Glutamatergic neuron (in vitro differentiated cells): Measurements from ENCODE around the gene LINGO1. TPM values are rescaled to one million over a fixed set of nuclear protein-coding genes. Genes with fewer than 3 reads are reported as not detected.

ENCODE experiments used
- DNase-seq: peaks from one replicate; pipeline ENCODE4 v3.0.0; 2022
- H3K27ac Mint-ChIP-seq: one replicate; pipeline ENCODE4 v1.8.0; 2020; ENCODE audit warnings: mild to moderate bottlenecking, mixed read lengths, inconsistent platforms; ENCODE audit not compliant: unreplicated experiment
- H3K27me3 Mint-ChIP-seq: one replicate; pipeline ENCODE4 v1.8.0; 2020; ENCODE audit warnings: mild to moderate bottlenecking, moderate library complexity, mixed read lengths, inconsistent platforms; ENCODE audit not compliant: unreplicated experiment
- H3K36me3 Mint-ChIP-seq: one replicate; pipeline ENCODE4 v1.8.0; 2020; ENCODE audit warnings: mild to moderate bottlenecking, mixed read lengths, inconsistent platforms; ENCODE audit not compliant: unreplicated experiment
- H3K4me1 Mint-ChIP-seq: one replicate; pipeline ENCODE4 v1.8.0; 2020; ENCODE audit warnings: mild to moderate bottlenecking, low read depth, mixed read lengths, inconsistent platforms; ENCODE audit not compliant: unreplicated experiment
- H3K4me3 Mint-ChIP-seq: one replicate; pipeline ENCODE4 v1.8.0; 2020; ENCODE audit warnings: mild to moderate bottlenecking, mixed read lengths, inconsistent platforms; ENCODE audit not compliant: unreplicated experiment
- H3K9me3 Mint-ChIP-seq: one replicate; pipeline ENCODE4 v1.8.0; 2020; ENCODE audit warnings: mild to moderate bottlenecking, moderate library complexity, mixed read lengths, inconsistent platforms; ENCODE audit not compliant: unreplicated experiment
- total RNA-seq: library from RNA; stranded (reverse); fragmentation: NEBNext Ultra II Directional; extraction: Animal tissue kit (Norgen Biotek cat#: 25700); gene quantifications from one replicate; pipeline ENCODE4 v1.2.1, GENCODE V29; 2021; ENCODE audit not compliant: unreplicated experiment
- TF ChIP-seq, protein P1 (sequence below): fragments of 200-600 bp; sonication (generic); IDR thresholded peaks from one replicate; pipeline ENCODE4 v1.5.0; 2021; ENCODE audit not compliant: partially characterized antibody, unreplicated experiment

The LINGO1 gene
- total RNA-seq, 1 donor from 2014 or later = 180 TPM

DNA sequence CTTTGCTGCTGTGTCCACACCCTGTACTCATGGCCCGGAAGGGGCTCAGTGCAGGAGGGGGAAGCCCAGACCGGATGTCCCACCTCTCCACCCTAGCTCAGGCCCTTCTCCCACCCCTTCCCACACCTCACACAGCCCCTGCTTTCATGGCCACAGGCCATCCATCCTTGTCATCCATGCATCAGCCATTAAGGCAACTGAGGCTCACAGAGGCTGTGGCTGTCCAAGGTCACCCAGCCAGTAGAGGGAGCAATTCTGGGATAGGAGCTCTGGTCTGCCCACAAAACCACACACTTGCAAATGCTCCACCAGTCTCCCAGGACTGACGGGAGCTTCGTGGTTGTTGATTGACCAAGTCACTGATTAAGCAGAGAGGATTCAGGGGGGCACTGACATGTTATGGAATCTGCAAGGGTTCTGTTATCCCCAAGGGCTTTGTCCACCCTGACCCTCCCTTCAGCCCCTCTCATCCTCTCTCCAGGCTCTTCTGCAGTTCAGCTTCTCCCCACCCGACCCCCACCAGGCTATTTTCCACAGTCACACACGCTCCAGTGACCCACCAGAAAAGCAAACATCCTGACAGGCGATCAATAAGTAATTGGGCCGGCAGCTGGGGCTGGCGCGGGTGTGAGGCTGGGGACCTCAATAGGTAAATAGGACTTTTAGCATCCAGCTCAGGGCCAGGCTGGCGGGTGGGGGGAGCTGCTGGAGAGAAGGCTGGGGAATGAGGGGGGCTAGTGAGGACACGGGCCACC lies 15.1 kb downstream of the LINGO1 start:
- peaks cover 13% of the 10 kb centered on the region for H3K27me3 Mint-ChIP-seq
- no peak overlapping the region for H3K27ac Mint-ChIP-seq
- H3K4me3 Mint-ChIP-seq = no peak overlapping the region
- peaks cover 3% of the 10 kb centered on the region for H3K9me3 Mint-ChIP-seq
- TF ChIP-seq, protein P1, sequence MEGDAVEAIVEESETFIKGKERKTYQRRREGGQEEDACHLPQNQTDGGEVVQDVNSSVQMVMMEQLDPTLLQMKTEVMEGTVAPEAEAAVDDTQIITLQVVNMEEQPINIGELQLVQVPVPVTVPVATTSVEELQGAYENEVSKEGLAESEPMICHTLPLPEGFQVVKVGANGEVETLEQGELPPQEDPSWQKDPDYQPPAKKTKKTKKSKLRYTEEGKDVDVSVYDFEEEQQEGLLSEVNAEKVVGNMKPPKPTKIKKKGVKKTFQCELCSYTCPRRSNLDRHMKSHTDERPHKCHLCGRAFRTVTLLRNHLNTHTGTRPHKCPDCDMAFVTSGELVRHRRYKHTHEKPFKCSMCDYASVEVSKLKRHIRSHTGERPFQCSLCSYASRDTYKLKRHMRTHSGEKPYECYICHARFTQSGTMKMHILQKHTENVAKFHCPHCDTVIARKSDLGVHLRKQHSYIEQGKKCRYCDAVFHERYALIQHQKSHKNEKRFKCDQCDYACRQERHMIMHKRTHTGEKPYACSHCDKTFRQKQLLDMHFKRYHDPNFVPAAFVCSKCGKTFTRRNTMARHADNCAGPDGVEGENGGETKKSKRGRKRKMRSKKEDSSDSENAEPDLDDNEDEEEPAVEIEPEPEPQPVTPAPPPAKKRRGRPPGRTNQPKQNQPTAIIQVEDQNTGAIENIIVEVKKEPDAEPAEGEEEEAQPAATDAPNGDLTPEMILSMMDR = no peak
- DNase-seq = no peak
- peaks cover 2% of the 10 kb centered on the region for H3K4me1 Mint-ChIP-seq
- H3K36me3 Mint-ChIP-seq = peaks cover 5% of the 10 kb centered on the region

DNA sequence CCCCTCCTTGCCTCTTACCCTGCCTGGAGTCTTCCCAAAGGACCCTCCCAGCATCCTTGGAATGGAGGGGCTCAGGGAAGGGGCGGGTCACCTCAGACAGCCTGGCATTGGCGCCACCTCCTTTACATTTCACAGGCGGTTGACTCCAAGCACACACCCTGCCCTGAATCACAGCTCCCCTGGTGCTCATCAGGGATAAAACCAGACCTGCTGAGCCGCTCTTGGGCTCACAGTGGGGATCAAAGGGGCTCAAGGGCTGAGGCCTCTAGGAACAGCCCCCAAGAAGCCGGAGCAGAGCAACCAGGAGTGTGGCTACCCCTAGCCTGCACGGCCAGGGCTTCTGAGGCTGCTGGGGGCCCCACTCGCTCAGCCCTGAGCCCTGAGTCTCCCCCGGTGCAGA lies 16.6 kb downstream of the LINGO1 start:
- Mint-ChIP-seq H3K27ac (no peak overlapping the region), H3K36me3 (peaks cover 5% of the 10 kb centered on the region), H3K9me3 (peaks cover 9% of the 10 kb centered on the region), H3K4me1 (no peaks in the 10 kb centered on the region), H3K27me3 (peaks cover 13% of the 10 kb centered on the region), H3K4me3 (no peak overlapping the region)
- TF ChIP-seq, protein P1 = no peak
- no peak for DNase-seq

DNA sequence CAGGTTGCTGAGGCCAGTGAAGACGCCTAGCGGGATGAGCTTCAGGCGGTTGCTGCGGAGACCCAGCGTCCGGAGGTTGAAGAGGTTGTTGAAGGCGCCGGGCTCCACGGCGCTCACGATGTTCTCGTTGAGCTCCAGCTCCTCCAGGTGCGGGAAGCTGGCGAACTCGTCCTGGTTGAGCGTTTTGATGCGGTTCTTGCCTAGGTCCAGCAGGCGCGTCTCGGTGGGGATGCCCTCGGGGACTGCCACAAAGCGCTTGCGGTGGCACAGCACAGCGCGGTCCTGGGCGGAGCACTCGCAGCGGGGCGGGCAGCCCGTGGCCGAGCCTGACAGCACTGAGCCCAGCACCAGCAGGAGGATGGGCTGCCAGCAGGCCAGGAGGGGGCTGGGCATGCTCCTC lies 17.2 kb downstream of the LINGO1 start:
- peaks cover 10% of the 10 kb centered on the region for H3K9me3 Mint-ChIP-seq
- DNase-seq = no peak
- TF ChIP-seq, protein P1 = no peak
- no peaks in the 10 kb centered on the region for H3K4me1 Mint-ChIP-seq
- no peak overlapping the region for H3K4me3 Mint-ChIP-seq
- H3K27me3 Mint-ChIP-seq = peaks cover 15% of the 10 kb centered on the region
- no peak overlapping the region for H3K27ac Mint-ChIP-seq
- peaks cover 5% of the 10 kb centered on the region for H3K36me3 Mint-ChIP-seq

DNA sequence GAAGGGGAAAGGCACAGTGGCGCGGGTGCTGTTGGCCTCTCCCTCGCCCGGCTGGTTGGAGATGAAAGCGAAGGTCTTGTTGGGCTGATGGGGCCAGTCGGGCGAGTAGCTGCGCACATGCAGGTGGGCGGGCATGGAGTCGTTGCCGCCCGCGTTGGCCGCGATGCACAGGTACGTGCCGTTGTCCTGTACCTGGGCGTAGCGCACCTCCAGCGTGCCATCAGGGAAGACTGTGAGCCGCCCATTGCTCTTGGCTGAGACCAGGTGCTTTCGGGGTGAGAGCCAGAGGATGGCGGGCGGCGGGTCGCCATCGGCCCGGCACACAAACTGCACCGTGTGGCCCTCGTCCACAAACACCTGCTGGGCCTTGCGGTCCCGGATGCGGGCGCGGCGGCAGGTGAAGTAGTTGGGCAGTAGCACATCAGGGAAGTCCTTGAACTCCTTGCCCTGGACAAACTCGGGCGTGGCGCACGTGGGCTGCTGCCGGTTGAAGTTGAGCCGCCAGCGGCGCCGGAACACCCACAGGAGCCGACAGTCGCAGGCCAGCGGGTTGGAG lies 18.4 kb downstream of the LINGO1 start:
- Mint-ChIP-seq H3K27me3 (peaks cover 18% of the 10 kb centered on the region), H3K27ac (no peak overlapping the region), H3K4me1 (no peaks in the 10 kb centered on the region), H3K9me3 (peaks cover 16% of the 10 kb centered on the region), H3K4me3 (no peak overlapping the region), H3K36me3 (peaks cover 5% of the 10 kb centered on the region)
- DNase-seq = no peak
- TF ChIP-seq, protein P1 = no peak

DNA sequence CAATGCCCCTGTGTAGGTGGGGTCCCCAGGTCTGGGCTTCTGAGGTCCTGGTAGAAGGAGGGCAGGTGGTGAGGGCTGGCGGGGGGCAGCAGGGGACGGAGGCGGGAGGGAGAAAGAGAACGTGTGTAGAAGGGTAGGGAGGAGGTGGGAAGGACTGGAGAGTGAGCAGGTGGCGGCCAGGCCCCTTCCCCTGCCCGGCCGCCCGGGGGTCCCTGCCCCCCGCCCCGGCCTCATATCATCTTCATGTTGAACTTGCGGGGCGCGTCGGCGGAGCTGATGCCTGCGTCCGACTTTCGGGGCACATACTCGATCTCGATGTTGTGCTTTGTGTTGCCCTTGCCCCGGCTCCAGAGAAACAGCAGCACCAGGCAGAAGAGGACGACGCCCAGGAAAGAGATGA lies 18.9 kb downstream of the LINGO1 start:
- TF ChIP-seq, protein P1 = no peak
- Mint-ChIP-seq H3K27ac (no peak overlapping the region), H3K27me3 (peaks cover 16% of the 10 kb centered on the region), H3K9me3 (peaks cover 17% of the 10 kb centered on the region), H3K4me1 (no peaks in the 10 kb centered on the region), H3K36me3 (peaks cover 5% of the 10 kb centered on the region), H3K4me3 (no peak overlapping the region)
- no peak for DNase-seq
